Neural cell (in vitro differentiated cells): Measurements from ENCODE around the gene CRACDL.

Experiments
- EZH2 ChIP-seq: fragments of 200-600, 300-800 bp; shearing (Covaris generic), sonication (generic); IDR thresholded peaks from 2 replicates; pipeline ENCODE4 v1.6.1; 2014; ENCODE audit warnings: antibody characterized with exemption, low read length, borderline replicate concordance, mild to moderate bottlenecking; ENCODE audit not compliant: insufficient read depth, poor library complexity, severe bottlenecking
- POLR2AphosphoS5 ChIP-seq: IDR thresholded peaks from 2 replicates; pipeline ENCODE4 v1.6.1; 2012
- RAD21 ChIP-seq: fragments of 450-650 bp; conservative IDR thresholded peaks from 2 replicates; pipeline ENCODE4 v1.6.1; 2014; ENCODE audit warnings: antibody characterized with exemption, mild to moderate bottlenecking, moderate library complexity
- TF ChIP-seq, protein P1 (sequence below): fragments of 450-650 bp; IDR thresholded peaks from 2 replicates; pipeline ENCODE4 v1.5.1; 2014; ENCODE audit warnings: antibody characterized with exemption, mild to moderate bottlenecking, moderate library complexity; ENCODE audit not compliant: poor library complexity, severe bottlenecking

DNA sequence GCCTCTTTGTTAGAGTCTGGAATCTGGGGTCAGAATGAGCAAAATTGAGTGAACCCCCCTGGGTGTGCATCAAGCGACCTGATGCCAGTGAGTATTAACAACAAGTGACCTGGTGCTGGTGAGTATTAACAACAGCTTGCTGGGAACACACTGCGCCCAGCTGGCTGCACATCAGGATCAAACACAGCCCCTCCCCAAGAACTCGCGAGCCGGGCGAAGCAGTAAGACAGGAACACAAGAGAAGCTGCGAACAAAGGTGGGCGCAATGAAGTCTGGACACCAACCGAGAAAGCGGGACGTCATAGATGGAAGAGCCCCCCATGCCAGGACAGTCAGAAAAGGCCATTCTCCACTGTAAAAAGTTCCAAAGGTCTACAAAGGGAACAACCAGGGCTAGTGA, 34.3 kb downstream of the CRACDL start:
- TF ChIP-seq, protein P1, sequence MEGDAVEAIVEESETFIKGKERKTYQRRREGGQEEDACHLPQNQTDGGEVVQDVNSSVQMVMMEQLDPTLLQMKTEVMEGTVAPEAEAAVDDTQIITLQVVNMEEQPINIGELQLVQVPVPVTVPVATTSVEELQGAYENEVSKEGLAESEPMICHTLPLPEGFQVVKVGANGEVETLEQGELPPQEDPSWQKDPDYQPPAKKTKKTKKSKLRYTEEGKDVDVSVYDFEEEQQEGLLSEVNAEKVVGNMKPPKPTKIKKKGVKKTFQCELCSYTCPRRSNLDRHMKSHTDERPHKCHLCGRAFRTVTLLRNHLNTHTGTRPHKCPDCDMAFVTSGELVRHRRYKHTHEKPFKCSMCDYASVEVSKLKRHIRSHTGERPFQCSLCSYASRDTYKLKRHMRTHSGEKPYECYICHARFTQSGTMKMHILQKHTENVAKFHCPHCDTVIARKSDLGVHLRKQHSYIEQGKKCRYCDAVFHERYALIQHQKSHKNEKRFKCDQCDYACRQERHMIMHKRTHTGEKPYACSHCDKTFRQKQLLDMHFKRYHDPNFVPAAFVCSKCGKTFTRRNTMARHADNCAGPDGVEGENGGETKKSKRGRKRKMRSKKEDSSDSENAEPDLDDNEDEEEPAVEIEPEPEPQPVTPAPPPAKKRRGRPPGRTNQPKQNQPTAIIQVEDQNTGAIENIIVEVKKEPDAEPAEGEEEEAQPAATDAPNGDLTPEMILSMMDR: no peak
- no peak for TF ChIP-seq POLR2AphosphoS5
- TF ChIP-seq RAD21: no peak
- no peak for TF ChIP-seq EZH2
